ENCODE data around the gene IGFBP7.

IGFBP7 gene

GRCh38 chr4:57103051-57103450 is 7.1 kb downstream of the IGFBP7 start:
- DNase-seq (ENCODE audit: extremely low spot score): no peak
- ChIA-PET POLR2A (interaction anchor here (1.2 kb wide), 2 partner anchors 16 to 22 kb away, joined by 3 to 5 read pairs; no protein-coding TSS in a partner anchor), CTCF (interaction anchor here (1.4 kb wide), 1 partner anchor 60 kb away, joined by 10 read pairs; no protein-coding TSS in a partner anchor)
- no peak for TF ChIP-seq LEF1 (IDR thresholded peaks at IDR 0.05; ENCODE audit: borderline replicate concordance)
- no peak for TF ChIP-seq HDGF (IDR thresholded peaks at IDR 0.05; ENCODE audit: borderline replicate concordance)
- TF ChIP-seq L3MBTL2 (conservative IDR thresholded peaks at IDR 0.05): no peak
- TF ChIP-seq SUZ12 (IDR thresholded peaks at IDR 0.05): no peak
- TF ChIP-seq CTBP1 (IDR thresholded peaks at IDR 0.05; ENCODE audit: borderline replicate concordance): no peak
- TF ChIP-seq NFRKB (IDR thresholded peaks at IDR 0.05): no peak
- no peak for TF ChIP-seq BHLHE40 (IDR thresholded peaks at IDR 0.05; ENCODE audit: borderline replicate concordance)
- no peak for TF ChIP-seq FOXA1 (IDR thresholded peaks at IDR 0.05)
- TF ChIP-seq ELF4 (IDR thresholded peaks at IDR 0.05): no peak
- TF ChIP-seq ARNT (IDR thresholded peaks at IDR 0.05): no peak
- no peak for TF ChIP-seq ZNF384 (IDR thresholded peaks at IDR 0.05)
- TF ChIP-seq FOXK2 (IDR thresholded peaks at IDR 0.05): no peak
- no peak for TF ChIP-seq TARDBP (IDR thresholded peaks at IDR 0.05)
- TF ChIP-seq FOXM1 (IDR thresholded peaks at IDR 0.05; ENCODE audit: borderline replicate concordance): no peak
- TF ChIP-seq SP1 (IDR thresholded peaks at IDR 0.05): no peak
- TF ChIP-seq, protein P1, sequence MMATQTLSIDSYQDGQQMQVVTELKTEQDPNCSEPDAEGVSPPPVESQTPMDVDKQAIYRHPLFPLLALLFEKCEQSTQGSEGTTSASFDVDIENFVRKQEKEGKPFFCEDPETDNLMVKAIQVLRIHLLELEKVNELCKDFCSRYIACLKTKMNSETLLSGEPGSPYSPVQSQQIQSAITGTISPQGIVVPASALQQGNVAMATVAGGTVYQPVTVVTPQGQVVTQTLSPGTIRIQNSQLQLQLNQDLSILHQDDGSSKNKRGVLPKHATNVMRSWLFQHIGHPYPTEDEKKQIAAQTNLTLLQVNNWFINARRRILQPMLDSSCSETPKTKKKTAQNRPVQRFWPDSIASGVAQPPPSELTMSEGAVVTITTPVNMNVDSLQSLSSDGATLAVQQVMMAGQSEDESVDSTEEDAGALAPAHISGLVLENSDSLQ (IDR thresholded peaks at IDR 0.05): no peak

GRCh38 chr4:57102050-57102624 is 8.0 kb downstream of the IGFBP7 start:
- TF ChIP-seq TARDBP (IDR thresholded peaks at IDR 0.05): no peak
- no peak for DNase-seq (ENCODE audit: extremely low spot score)
- ChIA-PET CTCF (interaction anchor here (0.7 to 1.1 kb wide), 4 partner anchors 24 to 89 kb away, joined by 3 to 5 read pairs (median 4); no protein-coding TSS in a partner anchor), POLR2A (interaction anchor here (1.2 kb wide), 3 partner anchors 17 to 122 kb away, joined by 3 to 5 read pairs (median 4); no protein-coding TSS in a partner anchor)

- TF ChIP-seq BHLHE40 (IDR thresholded peaks at IDR 0.05; ENCODE audit: borderline replicate concordance) (no peak), ZNF384 (IDR thresholded peaks at IDR 0.05) (no peak), HDGF (IDR thresholded peaks at IDR 0.05; ENCODE audit: borderline replicate concordance) (no peak)
- no peak for DNase-seq (ENCODE audit: extremely low spot score)
- POLR2A ChIA-PET: interaction anchor here (1.2 kb wide), 1 partner anchor 121 kb away, joined by 4 read pairs; no protein-coding TSS in a partner anchor
- CTCF ChIA-PET: interaction anchor here (0.7 to 0.8 kb wide), 2 partner anchors 23 to 42 kb away, joined by 3 to 5 read pairs; no protein-coding TSS in a partner anchor
Measured at GRCh38 chr4:57100979-57101651, 9.1 kb downstream of the IGFBP7 start.

DNA sequence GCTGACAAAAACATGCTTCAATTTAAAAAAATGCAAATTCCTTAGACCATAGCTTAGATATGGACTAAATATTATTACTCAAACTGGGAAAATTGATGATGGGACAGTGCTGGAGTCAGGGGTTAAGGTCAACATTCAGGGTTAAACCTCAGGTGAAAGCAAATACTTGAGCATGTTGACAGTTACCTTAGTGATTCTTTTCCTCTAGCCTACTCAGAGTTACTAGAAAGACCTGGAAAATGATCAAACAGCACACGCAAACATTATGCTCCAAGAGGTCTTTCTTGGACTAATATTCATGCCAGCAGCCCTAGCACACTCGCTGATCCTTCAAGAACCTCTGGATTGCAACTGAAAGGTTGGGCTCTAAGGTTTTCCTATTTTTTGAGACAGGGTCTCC is 10.8 kb downstream of the IGFBP7 start:
- TF ChIP-seq ZNF384 (IDR thresholded peaks at IDR 0.05) (no peak), FOXA1 (IDR thresholded peaks at IDR 0.05) (no peak), NFRKB (IDR thresholded peaks at IDR 0.05) (no peak), SP1 (IDR thresholded peaks at IDR 0.05) (no peak), HDGF (IDR thresholded peaks at IDR 0.05; ENCODE audit: borderline replicate concordance) (no peak), CTBP1 (IDR thresholded peaks at IDR 0.05; ENCODE audit: borderline replicate concordance) (no peak), L3MBTL2 (conservative IDR thresholded peaks at IDR 0.05) (no peak), ELF4 (IDR thresholded peaks at IDR 0.05) (no peak), FOXK2 (IDR thresholded peaks at IDR 0.05) (no peak), FOXM1 (IDR thresholded peaks at IDR 0.05; ENCODE audit: borderline replicate concordance) (no peak), LEF1 (IDR thresholded peaks at IDR 0.05; ENCODE audit: borderline replicate concordance) (no peak)
- TF ChIP-seq, protein P1 (IDR thresholded peaks at IDR 0.05): no peak
- POLR2A ChIA-PET: interaction anchor here (1.0 kb wide), 1 partner anchor 11 kb away, joined by 3 read pairs; the partner anchor contains the start of gene IGFBP7
- no peak for DNase-seq (ENCODE audit: extremely low spot score)
- CTCF ChIA-PET: no interaction called here

GRCh38 chr4:57098941-57099340 is 11.2 kb downstream of the IGFBP7 start:
- ChIA-PET POLR2A (interaction anchor here (1.0 kb wide), 1 partner anchor 11 kb away, joined by 3 read pairs; the partner anchor contains the start of gene IGFBP7), CTCF (interaction anchor here (0.5 kb wide), 1 partner anchor 34 kb away, joined by 3 read pairs; no protein-coding TSS in a partner anchor)
- TF ChIP-seq L3MBTL2 (conservative IDR thresholded peaks at IDR 0.05) (no peak), FOXA1 (IDR thresholded peaks at IDR 0.05) (no peak), LEF1 (IDR thresholded peaks at IDR 0.05; ENCODE audit: borderline replicate concordance) (no peak), TARDBP (IDR thresholded peaks at IDR 0.05) (no peak), FOXM1 (IDR thresholded peaks at IDR 0.05; ENCODE audit: borderline replicate concordance) (no peak), ZNF384 (IDR thresholded peaks at IDR 0.05) (no peak), CTBP1 (IDR thresholded peaks at IDR 0.05; ENCODE audit: borderline replicate concordance) (no peak), ELF4 (IDR thresholded peaks at IDR 0.05) (no peak), SP1 (IDR thresholded peaks at IDR 0.05) (no peak), HDGF (IDR thresholded peaks at IDR 0.05; ENCODE audit: borderline replicate concordance) (no peak)
- DNase-seq (ENCODE audit: extremely low spot score): no peak

- TF ChIP-seq FOXM1 (IDR thresholded peaks at IDR 0.05; ENCODE audit: borderline replicate concordance) (no peak), SUZ12 (IDR thresholded peaks at IDR 0.05) (no peak), TARDBP (IDR thresholded peaks at IDR 0.05) (no peak), ZNF384 (IDR thresholded peaks at IDR 0.05) (no peak), BHLHE40 (IDR thresholded peaks at IDR 0.05; ENCODE audit: borderline replicate concordance) (no peak), CTBP1 (IDR thresholded peaks at IDR 0.05; ENCODE audit: borderline replicate concordance) (no peak), L3MBTL2 (conservative IDR thresholded peaks at IDR 0.05) (no peak), ELF4 (IDR thresholded peaks at IDR 0.05) (no peak), FOXA1 (IDR thresholded peaks at IDR 0.05) (no peak), NFRKB (IDR thresholded peaks at IDR 0.05) (no peak), LEF1 (IDR thresholded peaks at IDR 0.05; ENCODE audit: borderline replicate concordance) (no peak), HDGF (IDR thresholded peaks at IDR 0.05; ENCODE audit: borderline replicate concordance) (no peak)
- TF ChIP-seq, protein P1 (IDR thresholded peaks at IDR 0.05): no peak
- DNase-seq (ENCODE audit: extremely low spot score): no peak
- CTCF ChIA-PET: interaction anchor here (0.5 kb wide), 1 partner anchor 34 kb away, joined by 3 read pairs; no protein-coding TSS in a partner anchor
- POLR2A ChIA-PET: no interaction called here
Measured at GRCh38 chr4:57098415-57098814, 11.8 kb downstream of the IGFBP7 start.
